T47D (cell line): Measurements from ENCODE around the gene SLMAP.

ENCODE experiments used
- DNase-seq, 2 experiments: peaks; one replicate each; pipeline versions ENCODE4 v3.0.0 to v3.0.0-alpha.2; 2011 to 2012; ENCODE audit warnings: low read depth in 1 of 2, low spot score in 1 of 2
- JUND ChIP-seq: IDR thresholded peaks from 2 replicates; pipeline ENCODE4 v1.6.1; 2012; ENCODE audit warnings: low read depth
- in situ Hi-C: cut with HindIII; loops from 2 replicates; pipeline ENCODE4 v1.10.0; 2016; ENCODE audit warnings: low sequenced_read_pairs, low pct_unique_long_range_greater_than_20kb

The SLMAP gene

DNA sequence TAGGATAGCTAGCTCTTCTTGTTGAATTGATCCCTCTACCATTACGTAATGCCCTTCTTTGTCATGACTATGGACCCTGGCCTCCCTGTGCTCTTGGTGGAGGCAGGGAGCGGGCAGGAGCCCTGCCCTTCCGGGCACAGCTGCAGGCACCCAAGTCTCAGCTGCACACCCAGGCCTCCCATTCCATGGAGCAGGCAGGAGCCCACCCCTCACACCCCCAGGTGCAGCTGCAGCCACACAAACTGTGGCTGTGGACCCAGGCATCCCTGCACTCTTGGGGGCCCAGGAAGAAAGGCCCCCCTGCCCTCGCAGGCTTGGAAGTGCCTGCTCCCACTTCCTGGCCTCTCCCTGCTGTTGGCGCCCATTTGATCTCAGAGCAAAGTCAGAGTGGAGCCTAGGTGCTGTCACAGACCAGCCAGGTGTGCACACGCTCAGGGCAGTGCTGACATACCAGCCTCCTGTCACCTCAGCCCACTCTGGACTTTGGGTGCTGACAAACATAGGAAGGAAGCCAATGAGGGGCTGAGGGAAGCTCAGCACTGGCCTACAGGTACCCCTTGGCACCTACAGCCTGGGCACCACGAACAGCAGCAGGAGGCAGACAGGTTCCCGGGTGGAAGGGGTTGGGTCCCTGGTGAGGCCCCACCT lies 53.0 kb downstream of the SLMAP start:
- no peak for DNase-seq
- no peak for TF ChIP-seq JUND
- in situ Hi-C loops, result no loop called here

- no peak for TF ChIP-seq JUND
- in situ Hi-C loops, result no loop called here
- DNase-seq, result no peak
Observed at GRCh38 chr3:57809609-57809968, 53.5 kb downstream of the SLMAP start.

DNA sequence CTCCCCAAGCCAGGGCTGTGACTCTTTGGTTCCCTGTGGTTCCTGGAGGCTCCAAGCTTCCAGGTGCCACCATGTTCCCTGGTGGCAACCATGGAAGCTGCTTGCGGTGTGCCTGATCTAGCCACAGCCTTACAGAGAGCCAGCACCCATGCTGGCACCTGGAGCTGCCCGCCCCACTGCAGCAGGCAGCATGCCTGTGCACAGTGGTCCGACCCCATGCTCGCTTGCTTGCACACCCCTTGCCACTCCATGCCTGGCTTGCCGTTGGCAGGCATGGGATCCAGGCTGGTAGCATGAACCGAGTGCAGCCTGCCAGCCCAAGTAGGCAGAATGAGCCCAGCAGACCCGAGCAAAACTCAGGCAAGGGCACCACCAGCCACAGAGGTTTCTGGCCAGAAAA lies 53.9 kb downstream of the SLMAP start:
- in situ Hi-C loops, result no loop called here
- DNase-seq, result no peak
- no peak for TF ChIP-seq JUND

DNA sequence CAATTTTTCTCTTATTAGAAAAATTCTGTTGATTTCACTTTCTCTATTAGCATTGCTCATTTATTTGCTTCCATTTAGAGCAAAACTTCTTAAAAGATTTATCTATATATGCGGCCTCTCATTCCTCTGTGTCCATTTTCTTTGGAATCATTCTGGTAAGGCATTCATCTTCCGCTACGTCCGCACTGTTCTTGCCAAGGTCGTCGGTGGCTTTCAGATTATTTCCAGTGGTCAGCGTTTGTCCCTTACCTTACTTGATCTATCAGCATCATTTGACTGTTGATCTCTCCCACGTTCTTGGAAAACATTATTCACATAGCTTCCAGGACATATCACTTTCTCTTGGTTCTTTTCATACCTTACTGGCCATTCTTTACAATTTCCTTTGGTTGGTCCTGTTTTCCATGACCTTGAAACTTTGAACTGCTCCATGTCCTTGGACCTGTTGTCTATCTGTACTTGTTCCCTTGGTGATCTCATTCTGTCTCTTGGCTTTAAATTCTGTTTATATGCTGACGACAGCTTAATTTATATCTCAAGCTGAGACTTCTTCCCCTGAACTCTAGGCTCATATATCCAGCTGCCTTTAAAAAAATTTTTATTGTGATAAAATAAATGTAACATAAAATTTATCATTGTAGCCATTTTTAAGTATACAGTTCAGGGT lies 54.5 kb downstream of the SLMAP start:
- no peak for TF ChIP-seq JUND
- in situ Hi-C loops, result no loop called here
- no peak for DNase-seq

GRCh38 chr3:57815036-57815435 lies 58.9 kb downstream of the SLMAP start:
- in situ Hi-C loops, result no loop called here
- TF ChIP-seq JUND, result no peak
- no peak for DNase-seq

GRCh38 chr3:57816471-57817095 lies 60.5 kb downstream of the SLMAP start:
- TF ChIP-seq JUND, result no peak
- in situ Hi-C loops, result no loop called here
- no peak for DNase-seq

GRCh38 chr3:57818772-57819171 lies 62.7 kb downstream of the SLMAP start:
- no peak for DNase-seq
- no peak for TF ChIP-seq JUND
- in situ Hi-C loops, result no loop called here

- in situ Hi-C loops, result no loop called here
- TF ChIP-seq JUND, result no peak
- no peak for DNase-seq
Observed at GRCh38 chr3:57820479-57820878, 64.4 kb downstream of the SLMAP start.

- in situ Hi-C loops, result no loop called here
- TF ChIP-seq JUND, result no peak
- no peak for DNase-seq
Observed at GRCh38 chr3:57821765-57822164, 65.7 kb downstream of the SLMAP start.

- DNase-seq, result no peak
- in situ Hi-C loops, result no loop called here
- no peak for TF ChIP-seq JUND
Observed at GRCh38 chr3:57822686-57823085, 66.6 kb downstream of the SLMAP start.

DNA sequence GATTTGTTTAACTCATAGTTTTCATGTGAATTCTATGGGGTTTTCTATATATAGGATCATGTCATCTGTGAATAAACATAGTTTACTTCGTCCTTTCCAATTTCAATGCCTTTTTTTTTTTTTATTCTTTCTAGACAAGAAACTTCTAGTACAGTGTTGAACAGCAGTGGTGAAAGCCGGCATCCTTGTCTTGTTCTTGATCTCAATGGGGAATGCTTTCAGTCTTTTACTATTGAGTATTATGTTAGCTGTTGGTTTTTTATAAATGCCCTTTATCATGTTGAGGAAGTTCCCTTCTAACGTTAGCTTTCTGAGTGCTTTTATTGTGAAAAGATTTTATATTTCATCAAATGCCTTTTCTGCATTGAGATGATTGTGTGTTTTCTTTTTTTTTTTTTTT lies 69.0 kb downstream of the SLMAP start:
- in situ Hi-C loops, result no loop called here
- DNase-seq, result no peak
- TF ChIP-seq JUND, result no peak

DNA sequence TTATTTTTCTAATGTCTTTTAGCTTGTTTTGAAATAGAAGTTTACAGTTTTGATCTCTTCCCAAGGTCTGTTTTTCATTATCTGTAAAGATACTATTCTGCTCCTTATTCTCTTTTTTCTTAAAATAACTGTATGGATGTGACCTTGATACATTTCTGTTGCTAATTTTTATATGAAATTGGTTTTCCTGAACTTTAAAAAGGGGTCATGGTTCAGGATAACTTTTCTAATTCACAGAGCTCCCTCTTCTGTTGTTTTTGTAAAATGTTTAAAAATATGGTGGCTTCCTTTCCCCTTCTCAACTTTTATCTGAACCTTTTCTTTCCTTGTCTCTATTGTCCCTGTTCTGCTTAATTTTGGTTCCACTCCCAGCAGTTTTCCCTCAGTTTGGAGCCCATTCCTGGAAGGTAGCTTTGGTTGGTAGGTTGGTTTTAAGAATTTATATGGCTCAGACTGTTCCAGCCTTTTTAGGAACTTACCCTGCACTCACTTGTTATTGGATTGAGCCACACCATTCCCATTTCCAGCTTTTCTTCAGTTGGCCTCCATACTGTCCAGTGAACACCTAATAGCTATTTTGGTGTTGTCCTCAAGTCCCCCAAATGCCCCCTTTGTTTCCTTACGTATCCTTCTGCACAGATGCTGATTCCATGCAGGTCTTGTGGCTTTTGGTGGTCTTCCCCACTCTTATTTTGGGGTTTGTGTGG lies 70.3 kb downstream of the SLMAP start:
- no peak for DNase-seq
- in situ Hi-C loops, result no loop called here
- no peak for TF ChIP-seq JUND
